Esophagus squamous epithelium (tissue), 5 donors: ENCODE data around the gene ATMIN. TPM values are rescaled to one million over a fixed set of nuclear protein-coding genes. Genes with fewer than 3 reads are reported as not detected.

Experiments
- DNase-seq: peaks from one replicate; lab custom pipeline; 2025; lab: John Stamatoyannopoulos, UW
- H3K27ac ChIP-seq, 4 donors: fragments of 200-600 bp; sonication (generic); one replicate each; pipeline ENCODE4 v1.5.1; 2016 to 2019; ENCODE audit warnings: mild to moderate bottlenecking in 1 of 4
- H3K27me3 ChIP-seq, 4 donors: fragments of 200-600 bp; sonication (generic); 1 replicate in 3 of 4; 2 replicates in 1 of 4; pipeline versions ENCODE4 v1.5.1 to v1.6.0; 2017 to 2021; ENCODE audit warnings: antibody characterized with exemption in 1 of 4
- H3K36me3 ChIP-seq, 3 donors: fragments of 200-600 bp; sonication (generic); one replicate each; pipeline ENCODE4 v1.5.1; 2016 to 2019
- H3K4me1 ChIP-seq, 3 donors: fragments of 200-600 bp; sonication (generic); one replicate each; pipeline ENCODE4 v1.5.1; 2017 to 2019
- H3K4me3 ChIP-seq, 4 donors: fragments of 200-600 bp; sonication (generic); 1 replicate in 3 of 4; 2 replicates in 1 of 4; pipeline ENCODE4 v1.5.1; 2016 to 2019; ENCODE audit warnings: mild to moderate bottlenecking in 2 of 4, moderate library complexity in 1 of 4
- H3K9me3 ChIP-seq, 3 donors: fragments of 200-600 bp; sonication (generic); one replicate each; pipeline ENCODE4 v1.5.1; 2016 to 2019
- CTCF ChIP-seq, 6 experiments: fragments of 450-650 bp in 4 of 6; fragments of 200-600 bp in 2 of 6; sonication (generic) in 2 of 6; IDR thresholded peaks; one replicate each; pipeline ENCODE4 v1.5.1; 2016 to 2019; ENCODE audit warnings: antibody characterized with exemption in 6 of 6, mild to moderate bottlenecking in 4 of 6, moderate library complexity in 4 of 6
- POLR2A ChIP-seq, 4 donors: fragments of 450-650 bp; IDR thresholded peaks; one replicate each; pipeline ENCODE4 v1.6.1; 2017; ENCODE audit warnings: antibody characterized with exemption in 4 of 4, mild to moderate bottlenecking in 4 of 4, moderate library complexity in 3 of 4
- WGBS, 2 donors: methylation state at CpG; one replicate each; pipeline ENCODE4 v1.1.5; 2018; 5-methylcytosine and 5-hydroxymethylcytosine counted together
- intact Hi-C: fragments of 100-400 bp; cut with DNase I; formaldehyde crosslinking; loops from one replicate; pipeline ENCODE4 v1.15.0; 2022
- total RNA-seq, 4 donors: library from RNA; depleted of rRNA; stranded (reverse); fragments of >200 nt; gene quantifications; one replicate each; pipeline ENCODE4 v1.1.0, GENCODE V29; 2016
- donor health status: DM: yes; HTN: yes; CAD: no.

Gene ATMIN, protein sequence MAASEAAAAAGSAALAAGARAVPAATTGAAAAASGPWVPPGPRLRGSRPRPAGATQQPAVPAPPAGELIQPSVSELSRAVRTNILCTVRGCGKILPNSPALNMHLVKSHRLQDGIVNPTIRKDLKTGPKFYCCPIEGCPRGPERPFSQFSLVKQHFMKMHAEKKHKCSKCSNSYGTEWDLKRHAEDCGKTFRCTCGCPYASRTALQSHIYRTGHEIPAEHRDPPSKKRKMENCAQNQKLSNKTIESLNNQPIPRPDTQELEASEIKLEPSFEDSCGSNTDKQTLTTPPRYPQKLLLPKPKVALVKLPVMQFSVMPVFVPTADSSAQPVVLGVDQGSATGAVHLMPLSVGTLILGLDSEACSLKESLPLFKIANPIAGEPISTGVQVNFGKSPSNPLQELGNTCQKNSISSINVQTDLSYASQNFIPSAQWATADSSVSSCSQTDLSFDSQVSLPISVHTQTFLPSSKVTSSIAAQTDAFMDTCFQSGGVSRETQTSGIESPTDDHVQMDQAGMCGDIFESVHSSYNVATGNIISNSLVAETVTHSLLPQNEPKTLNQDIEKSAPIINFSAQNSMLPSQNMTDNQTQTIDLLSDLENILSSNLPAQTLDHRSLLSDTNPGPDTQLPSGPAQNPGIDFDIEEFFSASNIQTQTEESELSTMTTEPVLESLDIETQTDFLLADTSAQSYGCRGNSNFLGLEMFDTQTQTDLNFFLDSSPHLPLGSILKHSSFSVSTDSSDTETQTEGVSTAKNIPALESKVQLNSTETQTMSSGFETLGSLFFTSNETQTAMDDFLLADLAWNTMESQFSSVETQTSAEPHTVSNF
- total RNA-seq, result 10 to 100 TPM; 30.6 to 41.3 (median 36.8) TPM

DNA sequence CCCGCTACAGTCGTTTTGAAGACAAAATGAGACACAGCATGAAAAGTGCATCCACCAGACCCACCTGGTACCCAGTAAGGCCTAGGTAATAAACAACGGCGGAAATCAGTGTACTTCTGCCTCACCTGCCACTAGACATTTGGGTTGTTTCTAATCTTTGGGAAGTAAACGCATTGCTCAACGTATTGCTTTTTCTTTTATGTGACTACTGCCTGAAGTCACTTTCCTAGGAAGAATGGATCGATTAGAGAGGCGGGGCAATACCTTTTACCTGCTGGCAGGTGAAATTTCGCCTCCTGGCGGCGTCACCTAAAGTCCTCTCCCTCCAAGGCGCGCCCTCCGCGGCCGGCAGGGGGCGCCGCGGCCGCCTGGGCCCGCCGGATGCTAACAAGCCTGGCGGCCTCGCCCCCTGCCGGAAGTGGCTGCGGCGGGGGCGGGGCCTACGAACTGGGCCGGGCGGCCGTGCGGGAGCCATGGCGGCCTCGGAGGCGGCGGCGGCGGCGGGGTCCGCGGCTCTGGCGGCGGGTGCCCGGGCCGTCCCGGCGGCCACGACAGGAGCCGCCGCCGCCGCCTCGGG is at the start of gene ATMIN:
TSS of gene ATMIN (plus strand) at position 445 of the 577 bp plus-strand sequence. CDS start at position 474, 29 bp downstream.
- peak; percentile 13 for DNase-seq
- Histone ChIP-seq H3K9me3 (no peaks in the 10 kb centered on the region), H3K4me3 (peak within 1 kb of the TSS; percentile 65 to 88 (median 80)), H3K36me3 (peaks cover 0 to 27% (median 0%) of the 10 kb centered on the region in 3 donors), H3K27ac (peak within 1 kb of the TSS; percentile 79 to 95 (median 92)), H3K27me3 (no peaks in the 10 kb centered on the region), H3K4me1 (peaks cover 5 to 39% (median 16%) of the 10 kb centered on the region in 3 donors)
- intact Hi-C loops, result no loop called here
- TF ChIP-seq CTCF (IDR thresholded peaks at IDR 0.05) (peak; percentile 89 to 100 (median 99)), POLR2A (IDR thresholded peaks at IDR 0.05) (peak in 1 of 4 donors; percentile 44)
- 18 to 24% methylated on average over 9 to 17 of the region's 54 CpGs for WGBS, 2 donors

- Histone ChIP-seq H3K27me3 (no peaks in the 10 kb centered on the region), H3K4me1 (no peaks in the 10 kb centered on the region), H3K4me3 (no peak overlapping the region), H3K36me3 (peaks cover 0 to 16% (median 0%) of the 10 kb centered on the region in 3 donors), H3K9me3 (no peaks in the 10 kb centered on the region), H3K27ac (no peak overlapping the region)
- no peak for TF ChIP-seq POLR2A (IDR thresholded peaks at IDR 0.05)
- TF ChIP-seq CTCF (IDR thresholded peaks at IDR 0.05), result no peak
- DNase-seq, result no peak
- intact Hi-C loops, result no loop called here
- WGBS, 2 donors, result 69% methylated on average over 2 of the region's 2 CpGs
Observed at GRCh38 chr16:80986557-80986956, 49.1 kb upstream of the ATMIN start.

GRCh38 chr16:80988756-80989155 is 46.9 kb upstream of the ATMIN start:
- 81 to 82% methylated on average over 7 of the region's 7 CpGs for WGBS, 2 donors
- Histone ChIP-seq H3K4me1 (no peaks in the 10 kb centered on the region), H3K27ac (no peak overlapping the region), H3K9me3 (no peaks in the 10 kb centered on the region), H3K36me3 (peaks cover 0 to 19% (median 0%) of the 10 kb centered on the region in 3 donors), H3K27me3 (no peaks in the 10 kb centered on the region), H3K4me3 (no peak overlapping the region)
- intact Hi-C loops, result no loop called here
- TF ChIP-seq POLR2A (IDR thresholded peaks at IDR 0.05) (no peak), CTCF (IDR thresholded peaks at IDR 0.05) (no peak)
- no peak for DNase-seq

DNA sequence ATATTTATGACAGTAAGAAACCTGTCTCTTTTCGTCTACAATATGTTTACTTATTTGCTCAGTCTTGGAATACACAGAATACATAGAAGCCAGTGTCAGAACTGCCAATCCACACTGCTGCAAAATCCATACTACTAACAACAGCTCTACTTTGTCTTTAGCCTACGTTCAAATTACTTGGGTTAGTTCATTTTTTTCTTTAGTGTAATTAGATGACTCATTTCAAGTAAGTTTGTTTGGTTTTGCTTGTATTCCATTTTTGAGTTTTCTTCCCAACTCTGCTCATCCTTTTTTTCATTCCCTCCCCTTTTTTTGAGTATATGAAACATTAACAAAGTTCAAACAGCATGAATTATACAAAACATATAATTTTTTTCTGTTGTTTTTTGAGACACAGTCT is 45.8 kb upstream of the ATMIN start:
- Histone ChIP-seq H3K27ac (no peak overlapping the region), H3K4me3 (no peak overlapping the region), H3K4me1 (no peaks in the 10 kb centered on the region), H3K36me3 (peaks cover 0 to 19% (median 0%) of the 10 kb centered on the region in 3 donors), H3K27me3 (no peaks in the 10 kb centered on the region), H3K9me3 (no peaks in the 10 kb centered on the region)
- DNase-seq, result no peak
- intact Hi-C loops, result no loop called here
- WGBS, 2 donors, result 33 to 49% methylated on average over 2 of the region's 2 CpGs
- TF ChIP-seq POLR2A (IDR thresholded peaks at IDR 0.05), result no peak
- no peak for TF ChIP-seq CTCF (IDR thresholded peaks at IDR 0.05)
